CD4-positive, alpha-beta T cell (primary cell): ENCODE results near the gene CDC42SE1. TPM values are rescaled to one million over a fixed set of nuclear protein-coding genes. Genes with fewer than 3 reads are reported as not detected.
A peak's percentile ranks its signal among the peaks of the same experiment; 100 is the strongest.

ENCODE experiments used
- ATAC-seq: fragments of 200-7000 bp; cut with Tn5 transposase; one replicate; pipeline ENCODE4 v1.10.0; 2022; ENCODE audit warnings: mild to moderate bottlenecking; ENCODE audit not compliant: poor library complexity
- CTCF ChIA-PET: fragments of 350-600 bp; sonication (Branson Sonifier 250); formaldehyde crosslinking; loops from one replicate; lab custom pipeline; 2021; ENCODE audit warnings: antibody characterized with exemption, inconsistent platforms; lab: Charles Lee
- POLR2A ChIA-PET: fragments of 350-600 bp; sonication (Branson Sonifier 250); formaldehyde crosslinking; loops from one replicate; lab custom pipeline; 2021; ENCODE audit warnings: antibody characterized with exemption, inconsistent platforms; lab: Charles Lee
- DNase-seq, 14 experiments: peaks; one replicate each; pipeline ENCODE4 v3.0.0-alpha.2; 2013 to 2020; ENCODE audit warnings: mixed read lengths in 2 of 14
- H3K27ac ChIP-seq, 2 donors: one replicate each; pipeline versions ENCODE4 v1.5.1 to v1.7.0; 2013; ENCODE audit warnings: low read length in 2 of 2, low read depth in 1 of 2, mild to moderate bottlenecking in 1 of 2
- H3K27me3 ChIP-seq, 2 experiments: 1 replicate in 1 of 2; 2 replicates in 1 of 2; pipeline versions ENCODE4 v1.6.1 to v1.7.0; 2013; ENCODE audit warnings: low read length in 2 of 2, control low read depth in 1 of 2, mild to moderate bottlenecking in 1 of 2, moderate library complexity in 1 of 2; ENCODE audit not compliant: insufficient read depth in 2 of 2, control insufficient read depth in 1 of 2
- H3K36me3 ChIP-seq: one replicate; pipeline ENCODE4 v1.6.1; 2013; ENCODE audit warnings: low read length, control low read depth; ENCODE audit not compliant: insufficient read depth
- H3K4me1 ChIP-seq: one replicate; pipeline ENCODE4 v1.6.1; 2013; ENCODE audit warnings: low read length, control low read depth; ENCODE audit not compliant: insufficient read depth
- H3K4me3 ChIP-seq: one replicate; pipeline ENCODE4 v1.5.1; 2013; ENCODE audit warnings: mild to moderate bottlenecking, low read length, moderate library complexity
- H3K9me3 ChIP-seq, 2 experiments: 1 replicate in 1 of 2; 2 replicates in 1 of 2; pipeline versions ENCODE4 v1.6.1 to v1.7.0; 2013; ENCODE audit warnings: low read length in 2 of 2, mild to moderate bottlenecking in 2 of 2, control low read depth in 1 of 2, moderate library complexity in 1 of 2; ENCODE audit not compliant: control insufficient read depth in 1 of 2, insufficient read depth in 1 of 2
- H3K27ac Mint-ChIP-seq: one replicate; pipeline ENCODE4 v1.8.0; 2020; ENCODE audit warnings: mixed read lengths
- H3K27me3 Mint-ChIP-seq: one replicate; pipeline ENCODE4 v1.8.0; 2021; ENCODE audit warnings: mixed read lengths
- H3K36me3 Mint-ChIP-seq: one replicate; pipeline ENCODE4 v1.8.0; 2021; ENCODE audit warnings: low read depth, mixed read lengths
- H3K4me1 Mint-ChIP-seq: one replicate; pipeline ENCODE4 v1.8.0; 2021; ENCODE audit warnings: low read depth, mixed read lengths
- H3K4me3 Mint-ChIP-seq: one replicate; pipeline ENCODE4 v1.8.0; 2020; ENCODE audit warnings: mild to moderate bottlenecking, mixed read lengths
- H3K9me3 Mint-ChIP-seq: one replicate; pipeline ENCODE4 v1.8.0; 2020; ENCODE audit warnings: mixed read lengths
- intact Hi-C, 2 experiments: fragments of 100-400 bp; cut with DNase I in 1 of 2; cut with micrococcal nuclease in 1 of 2; formaldehyde crosslinking; loops; one replicate each; pipeline versions ENCODE4 v1.15.1 to v1.9.0; 2023 to 2025; cut with DNase I, micrococcal nuclease
- total RNA-seq, 174 experiments: library from RNA in 2 of 174; stranded (reverse) in 2 of 174; gene quantifications; one replicate each; pipeline ENCODE4 v1.2.3 and lab custom pipeline; 2021 to 2026
- TF ChIP-seq, protein P1 (sequence below): fragments of 200-600 bp; IDR thresholded peaks from one replicate; pipeline ENCODE4 v1.8.0; 2022; ENCODE audit warnings: antibody characterized with exemption, mild to moderate bottlenecking

CDC42SE1 gene
- total RNA-seq, 2 experiments from 2014 or later: 401 to 404 TPM

GRCh38 chr1:151003180-151003579 is 56.2 kb downstream of the CDC42SE1 start:
- H3K4me3 Mint-ChIP-seq: peak overlapping the region; percentile 93

DNA sequence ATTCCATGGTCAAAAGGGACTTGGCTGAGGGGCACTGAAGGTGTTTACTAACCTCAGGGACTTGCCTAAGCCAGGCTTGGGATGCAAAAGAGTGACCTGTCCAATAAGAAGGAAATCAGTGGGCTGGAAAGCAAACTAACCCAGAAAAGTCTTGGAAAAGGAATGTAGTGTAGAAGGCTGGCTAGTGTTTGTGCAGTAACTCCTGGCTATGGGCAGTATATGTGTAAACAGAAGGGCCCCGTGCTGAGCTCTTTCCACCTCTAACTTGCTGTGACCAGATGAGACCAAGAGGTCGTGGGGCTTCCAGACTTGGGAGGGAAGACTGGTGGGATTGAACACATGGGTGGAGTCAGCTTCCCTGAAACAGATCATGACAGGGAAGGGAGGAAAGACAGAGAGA is 56.8 kb downstream of the CDC42SE1 start:
- Histone ChIP-seq H3K27me3 (no peaks in the 10 kb centered on the region), H3K36me3 (peaks cover 49% of the 10 kb centered on the region), H3K4me3 (peak overlapping the region; percentile 67), H3K9me3 (no peaks in the 10 kb centered on the region), H3K27ac (peak overlapping the region; percentile 60 to 63), H3K4me1 (peaks cover 82% of the 10 kb centered on the region)
- Mint-ChIP-seq H3K4me3 (peak overlapping the region; percentile 93), H3K27me3 (no peaks in the 10 kb centered on the region), H3K9me3 (no peaks in the 10 kb centered on the region), H3K4me1 (peaks cover 69% of the 10 kb centered on the region), H3K36me3 (peaks cover 69% of the 10 kb centered on the region), H3K27ac (peak overlapping the region; percentile 98)
- intact Hi-C loops: no loop called here
- DNase-seq: no peak
- ATAC-seq: no peak
- TF ChIP-seq, protein P1, sequence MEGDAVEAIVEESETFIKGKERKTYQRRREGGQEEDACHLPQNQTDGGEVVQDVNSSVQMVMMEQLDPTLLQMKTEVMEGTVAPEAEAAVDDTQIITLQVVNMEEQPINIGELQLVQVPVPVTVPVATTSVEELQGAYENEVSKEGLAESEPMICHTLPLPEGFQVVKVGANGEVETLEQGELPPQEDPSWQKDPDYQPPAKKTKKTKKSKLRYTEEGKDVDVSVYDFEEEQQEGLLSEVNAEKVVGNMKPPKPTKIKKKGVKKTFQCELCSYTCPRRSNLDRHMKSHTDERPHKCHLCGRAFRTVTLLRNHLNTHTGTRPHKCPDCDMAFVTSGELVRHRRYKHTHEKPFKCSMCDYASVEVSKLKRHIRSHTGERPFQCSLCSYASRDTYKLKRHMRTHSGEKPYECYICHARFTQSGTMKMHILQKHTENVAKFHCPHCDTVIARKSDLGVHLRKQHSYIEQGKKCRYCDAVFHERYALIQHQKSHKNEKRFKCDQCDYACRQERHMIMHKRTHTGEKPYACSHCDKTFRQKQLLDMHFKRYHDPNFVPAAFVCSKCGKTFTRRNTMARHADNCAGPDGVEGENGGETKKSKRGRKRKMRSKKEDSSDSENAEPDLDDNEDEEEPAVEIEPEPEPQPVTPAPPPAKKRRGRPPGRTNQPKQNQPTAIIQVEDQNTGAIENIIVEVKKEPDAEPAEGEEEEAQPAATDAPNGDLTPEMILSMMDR: no peak
- CTCF ChIA-PET: interaction anchor here (0.9 kb wide), 1 partner anchor 68 kb away, joined by 3 read pairs; the partner anchor contains the start of gene GABPB2
- POLR2A ChIA-PET: interaction anchor here (1.1 to 1.8 kb wide), 6 partner anchors 29 to 639 kb away, joined by 3 to 6 read pairs (median 4); partner anchors contain the start of genes GOLPH3L, RPRD2 and TNFAIP8L2

More at GRCh38 chr1:151003180-151003579, 56.2 kb downstream of the CDC42SE1 start:
- no peaks in the 10 kb centered on the region for H3K27me3 Mint-ChIP-seq
- H3K4me1 ChIP-seq: peaks cover 85% of the 10 kb centered on the region
- peaks cover 44% of the 10 kb centered on the region for H3K36me3 ChIP-seq
- H3K9me3 ChIP-seq: no peaks in the 10 kb centered on the region
- H3K27ac ChIP-seq: peak overlapping the region; percentile 60 to 63
- ChIA-PET CTCF (interaction anchor here (0.9 kb wide), 1 partner anchor 68 kb away, joined by 3 read pairs; the partner anchor contains the start of gene GABPB2), POLR2A (interaction anchor here (0.6 to 1.8 kb wide), 6 partner anchors 30 to 639 kb away, joined by 3 to 6 read pairs (median 3); partner anchors contain the start of genes GOLPH3L and RPRD2)
- DNase-seq (peak in 4 of 14 experiments; percentile 39 to 67 (median 50)), ATAC-seq (no peak)
- H3K36me3 Mint-ChIP-seq: peaks cover 69% of the 10 kb centered on the region
- intact Hi-C loops: no loop called here
- TF ChIP-seq, protein P1: no peak
- H3K27me3 ChIP-seq: no peaks in the 10 kb centered on the region
- H3K27ac Mint-ChIP-seq: peak overlapping the region; percentile 98
- peak overlapping the region; percentile 67 for H3K4me3 ChIP-seq
- no peaks in the 10 kb centered on the region for H3K9me3 Mint-ChIP-seq
- peaks cover 74% of the 10 kb centered on the region for H3K4me1 Mint-ChIP-seq

- peak overlapping the region; percentile 98 for H3K27ac Mint-ChIP-seq
Observed at GRCh38 chr1:151002051-151002450, 57.4 kb downstream of the CDC42SE1 start.

More at GRCh38 chr1:151002051-151002450, 57.4 kb downstream of the CDC42SE1 start:
- H3K36me3 ChIP-seq: peaks cover 55% of the 10 kb centered on the region
- DNase-seq (peak in 1 of 14 experiments; percentile 16), ATAC-seq (no peak)
- H3K9me3 Mint-ChIP-seq: no peaks in the 10 kb centered on the region
- peak overlapping the region; percentile 93 for H3K4me3 Mint-ChIP-seq
- intact Hi-C loops: no loop called here
- TF ChIP-seq, protein P1: no peak
- peak overlapping the region; percentile 60 to 63 for H3K27ac ChIP-seq
- H3K4me1 ChIP-seq: peaks cover 77% of the 10 kb centered on the region
- peak overlapping the region; percentile 67 for H3K4me3 ChIP-seq
- H3K27me3 Mint-ChIP-seq: no peaks in the 10 kb centered on the region
- H3K4me1 Mint-ChIP-seq: peaks cover 63% of the 10 kb centered on the region
- no peaks in the 10 kb centered on the region for H3K9me3 ChIP-seq
- no peaks in the 10 kb centered on the region for H3K27me3 ChIP-seq
- POLR2A ChIA-PET: interaction anchor here (1.1 to 1.8 kb wide), 6 partner anchors 28 to 638 kb away, joined by 3 to 6 read pairs (median 4); partner anchors contain the start of genes GOLPH3L, RPRD2 and TNFAIP8L2
- CTCF ChIA-PET: interaction anchor here (1.0 to 1.6 kb wide), 2 partner anchors 22 to 69 kb away, joined by 3 to 6 read pairs; partner anchors contain the start of gene GABPB2
- peaks cover 75% of the 10 kb centered on the region for H3K36me3 Mint-ChIP-seq
